Glomerular endothelial cell (primary cell): ENCODE data around the gene B3GALNT1. TPM values are rescaled to one million over a fixed set of nuclear protein-coding genes. Genes with fewer than 3 reads are reported as not detected.

ENCODE experiments used
- DNase-seq: peaks from one replicate; pipeline ENCODE4 v3.0.0-alpha.2; 2011; ENCODE audit warnings: low read depth, low spot score; ENCODE audit errors: extremely low read depth
- total RNA-seq: library from RNA; depleted of rRNA; stranded (reverse); fragments of >200 nt; gene quantifications from 2 replicates; pipeline ENCODE4 v1.2.3, GENCODE V29; 2015

The B3GALNT1 gene, protein sequence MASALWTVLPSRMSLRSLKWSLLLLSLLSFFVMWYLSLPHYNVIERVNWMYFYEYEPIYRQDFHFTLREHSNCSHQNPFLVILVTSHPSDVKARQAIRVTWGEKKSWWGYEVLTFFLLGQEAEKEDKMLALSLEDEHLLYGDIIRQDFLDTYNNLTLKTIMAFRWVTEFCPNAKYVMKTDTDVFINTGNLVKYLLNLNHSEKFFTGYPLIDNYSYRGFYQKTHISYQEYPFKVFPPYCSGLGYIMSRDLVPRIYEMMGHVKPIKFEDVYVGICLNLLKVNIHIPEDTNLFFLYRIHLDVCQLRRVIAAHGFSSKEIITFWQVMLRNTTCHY
- 9.2 and 10.6 TPM in 2 replicates for total RNA-seq

DNA sequence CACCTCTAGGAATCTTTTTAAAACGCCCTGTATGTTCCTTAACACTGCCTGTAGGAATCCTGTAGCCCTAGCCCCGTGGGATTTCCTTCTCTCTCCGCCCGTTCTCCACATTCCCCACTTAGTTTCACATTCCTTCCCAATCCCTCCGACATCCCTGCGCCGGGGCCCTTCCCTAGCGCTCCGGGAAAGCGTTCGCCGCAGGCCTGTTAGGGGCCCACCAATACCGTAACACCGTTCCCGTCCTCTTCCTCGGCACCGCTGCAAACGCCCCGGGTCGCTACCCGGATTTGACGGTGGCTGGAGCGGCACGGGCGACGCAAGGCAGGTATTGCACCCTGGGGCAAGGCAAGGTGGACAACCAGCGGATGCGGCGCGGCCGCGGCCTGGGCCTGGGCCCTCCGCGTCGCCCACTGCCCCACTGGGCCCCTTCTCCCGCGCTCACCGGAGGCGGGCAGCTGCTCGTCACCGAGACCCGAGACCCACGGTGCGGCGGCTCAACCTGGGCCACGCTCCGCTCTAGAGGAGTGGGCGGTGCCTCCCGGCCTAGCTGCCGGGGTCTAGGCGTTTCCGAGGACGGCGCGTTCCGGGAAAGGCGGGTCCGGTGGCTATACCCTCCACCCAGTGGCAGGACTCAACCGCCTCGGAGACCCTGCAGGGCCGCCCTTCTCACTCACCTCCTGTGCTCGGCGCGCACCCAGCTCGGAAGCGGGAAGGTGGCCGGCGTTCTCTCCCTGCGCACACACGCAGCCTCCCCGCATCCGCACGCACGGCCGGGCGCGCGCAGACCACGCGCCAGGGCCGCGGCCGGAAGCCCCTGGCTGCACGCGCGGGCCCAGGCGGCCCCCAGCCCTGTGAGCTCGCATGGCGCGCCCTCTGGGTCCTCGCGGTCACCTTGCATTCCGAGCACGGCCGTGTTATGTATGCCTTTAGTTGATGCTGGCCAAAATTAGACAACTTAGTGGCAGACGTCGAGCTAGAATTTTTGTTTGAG lies at the start of gene B3GALNT1:
Gene B3GALNT1 (minus strand): TSS at position 789 of the 991 bp plus-strand sequence. CDS start 18,595 bp downstream, outside the sequence.
- DNase-seq: peak; percentile 9

DNA sequence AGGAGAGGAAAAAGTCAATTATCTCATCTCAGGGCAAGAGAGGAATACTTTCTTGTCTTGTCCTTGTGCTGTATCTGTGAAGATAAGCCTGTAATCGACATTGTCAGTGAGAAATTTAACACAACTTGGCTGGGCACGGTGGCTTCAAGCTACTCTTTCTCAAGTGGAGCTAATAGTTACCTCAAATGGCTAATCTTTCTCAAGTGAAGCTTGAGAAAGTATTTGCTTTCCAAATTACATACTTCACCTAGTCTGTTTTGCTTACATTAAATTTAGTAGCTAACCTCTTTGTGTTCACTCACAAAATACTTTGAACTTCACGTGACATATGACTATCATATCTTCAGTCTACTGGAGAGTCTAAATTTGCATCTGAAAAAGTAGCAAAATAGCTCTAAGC lies 48.3 kb upstream of the B3GALNT1 start:
- DNase-seq: no peak

DNA sequence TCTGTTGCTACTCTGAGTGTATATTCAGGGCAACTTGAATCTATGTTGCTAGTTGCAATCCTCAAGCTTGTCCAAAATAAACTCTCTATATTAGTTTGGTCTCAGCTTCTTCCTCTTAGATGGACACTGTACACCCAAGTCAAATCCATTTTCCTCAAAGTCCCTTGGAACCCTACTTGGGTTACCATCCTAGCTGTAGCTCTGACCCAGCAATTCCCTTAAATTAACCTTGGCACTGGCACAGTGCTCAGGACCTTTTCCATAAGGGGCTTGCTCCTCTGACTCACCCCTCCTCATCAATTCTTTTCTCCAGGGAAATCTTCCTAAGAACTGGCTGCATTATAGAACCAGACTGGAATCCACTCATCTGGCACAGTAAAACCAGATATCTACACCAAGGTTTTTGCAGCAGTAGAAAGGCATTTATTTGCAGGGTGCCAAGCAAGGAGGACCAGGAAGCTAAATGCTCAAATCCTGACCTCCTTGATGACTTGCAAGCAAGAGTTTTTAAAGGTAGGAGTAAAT lies 44.9 kb upstream of the B3GALNT1 start:
- DNase-seq: no peak

DNA sequence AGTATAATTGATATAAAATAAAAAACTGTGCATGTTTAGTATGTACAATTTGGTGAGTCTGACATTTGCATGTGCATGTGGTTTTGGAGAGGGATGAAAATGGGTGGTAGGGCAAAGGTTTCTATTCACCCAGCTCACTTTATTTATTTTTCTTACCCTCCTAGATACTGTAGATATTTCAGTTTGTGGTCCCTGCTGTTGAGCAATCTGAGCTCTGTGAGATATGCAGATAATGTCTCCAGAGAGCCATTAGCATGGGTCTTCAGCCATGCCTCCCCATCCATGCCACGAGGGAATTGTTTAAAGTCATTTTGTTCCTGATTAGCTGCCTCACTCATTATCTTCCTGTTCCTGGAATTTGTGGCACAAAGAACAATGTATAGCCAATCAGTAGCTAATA lies 44.4 kb upstream of the B3GALNT1 start:
- DNase-seq: no peak

DNA sequence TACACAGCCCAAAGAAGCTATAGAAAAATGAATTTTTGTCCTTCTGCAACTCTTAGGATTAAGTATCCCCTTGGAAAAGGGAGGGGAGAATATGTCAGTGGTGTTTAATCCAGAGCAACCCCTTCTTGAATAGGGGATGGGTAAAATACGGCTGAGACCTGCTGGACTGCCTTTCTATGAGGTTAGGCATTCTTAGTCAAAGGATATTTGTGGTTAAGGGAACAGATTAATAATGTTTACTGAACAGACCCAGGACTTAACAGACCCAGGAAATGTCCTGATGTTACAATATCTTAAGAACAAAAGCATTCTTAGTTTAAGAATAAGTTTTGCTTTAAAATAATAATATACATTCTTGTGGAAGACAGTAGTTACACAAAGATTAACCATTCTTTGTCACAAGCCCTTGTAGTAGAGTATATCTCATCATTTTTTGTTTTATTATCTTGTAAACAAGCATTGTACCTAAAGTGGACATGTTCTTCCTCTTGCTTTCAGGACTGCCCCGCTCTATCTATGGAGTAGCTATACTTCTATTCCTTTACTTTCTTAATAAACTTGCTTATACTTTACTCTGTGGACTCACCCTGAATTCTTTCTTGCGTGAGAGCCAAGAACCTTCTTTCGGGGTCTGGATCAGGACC lies 43.8 kb upstream of the B3GALNT1 start:
- no peak for DNase-seq

DNA sequence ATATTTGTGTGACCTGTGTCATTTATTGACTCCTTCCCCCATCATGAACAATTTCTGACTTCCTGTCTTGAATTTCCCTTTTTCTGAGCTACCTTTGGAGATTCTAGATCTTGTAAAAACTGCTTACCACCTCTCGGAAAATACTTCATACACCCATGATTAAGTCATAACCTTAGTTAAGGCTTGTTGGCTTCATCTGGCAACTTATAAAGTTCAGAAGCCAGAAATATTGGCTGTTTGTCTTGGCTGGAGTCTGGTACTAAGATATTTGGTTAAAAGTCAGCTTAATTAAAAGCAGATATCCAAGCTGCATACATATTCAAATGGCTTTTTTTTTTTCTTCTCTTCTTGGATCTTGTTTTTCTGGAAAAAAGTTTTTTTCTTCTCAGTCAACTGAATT lies 37.3 kb upstream of the B3GALNT1 start:
- no peak for DNase-seq

DNA sequence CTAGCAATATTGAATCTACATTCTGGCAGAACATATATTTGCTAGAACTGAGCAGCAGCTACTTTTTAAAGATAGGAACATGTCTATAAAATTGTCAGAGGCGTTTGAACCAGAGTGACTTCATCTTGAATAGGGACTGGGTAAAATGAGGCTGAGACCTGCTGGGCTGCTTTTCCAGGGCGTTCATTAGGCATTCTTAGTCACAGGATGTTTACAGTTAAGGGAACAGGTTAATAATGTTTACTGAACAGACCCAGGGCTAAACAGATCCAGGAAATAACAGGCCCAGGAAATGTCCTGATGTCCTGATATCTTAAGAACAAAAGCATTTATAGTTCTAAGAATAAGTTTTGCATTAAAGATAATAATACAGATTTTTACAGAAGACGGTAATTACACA lies 34.5 kb upstream of the B3GALNT1 start:
- no peak for DNase-seq

DNA sequence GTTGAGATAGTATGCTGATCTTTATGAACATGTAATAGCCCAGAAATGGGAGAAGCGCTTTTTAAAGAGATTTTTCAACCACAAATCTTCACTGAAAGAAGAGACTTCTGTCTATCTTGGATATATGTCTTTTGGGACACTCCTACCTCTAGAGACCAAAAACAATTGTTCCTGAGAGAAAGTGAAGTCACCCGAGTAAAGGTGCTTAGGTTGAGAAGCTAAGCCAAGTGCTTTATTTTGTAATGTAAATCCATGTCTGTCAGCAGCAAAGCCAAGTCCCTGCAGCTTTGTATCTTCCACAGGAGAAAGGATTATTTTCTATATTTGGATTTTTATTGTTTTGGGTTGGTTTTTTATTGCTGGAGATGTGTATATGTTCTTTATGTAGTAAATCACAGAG lies 32.1 kb upstream of the B3GALNT1 start:
- no peak for DNase-seq

DNA sequence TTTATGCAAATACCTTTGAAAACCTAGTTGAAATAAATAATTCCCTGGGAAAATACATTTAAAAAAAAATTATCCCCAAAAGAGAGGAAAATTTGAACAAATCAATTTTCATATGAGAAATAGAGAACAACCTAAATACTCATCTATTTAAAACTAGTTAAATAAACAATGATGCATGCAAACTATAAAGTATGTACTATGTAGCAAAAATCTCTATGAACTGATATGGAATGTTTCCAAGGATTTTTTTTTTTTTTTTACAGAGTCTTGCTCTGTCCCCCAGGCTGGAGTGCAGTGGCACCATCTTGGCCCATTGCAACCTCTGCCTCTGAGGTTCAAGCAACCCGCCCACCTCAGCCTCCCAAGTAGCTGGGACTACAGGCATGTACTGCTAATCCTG lies 27.2 kb upstream of the B3GALNT1 start:
- DNase-seq: no peak

DNA sequence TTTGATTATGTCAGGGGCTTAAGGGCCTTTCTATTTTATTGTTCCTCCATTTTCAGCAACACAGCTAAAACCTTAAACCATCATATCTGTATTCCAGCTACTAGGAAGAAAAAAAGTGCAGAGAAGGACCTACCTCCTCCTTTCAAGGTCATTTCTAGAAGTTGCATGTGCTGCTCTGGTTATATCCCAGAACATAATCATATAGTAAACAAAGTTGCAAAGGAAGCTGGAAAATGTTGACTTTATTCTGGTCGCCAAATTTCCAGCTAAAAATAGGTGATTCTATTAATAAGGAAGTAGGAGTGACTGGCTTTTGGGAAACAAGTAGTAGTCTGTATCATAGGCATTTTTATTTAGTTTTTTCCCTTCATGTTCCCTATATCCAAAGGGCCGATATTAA lies 21.3 kb upstream of the B3GALNT1 start:
- DNase-seq: no peak

DNA sequence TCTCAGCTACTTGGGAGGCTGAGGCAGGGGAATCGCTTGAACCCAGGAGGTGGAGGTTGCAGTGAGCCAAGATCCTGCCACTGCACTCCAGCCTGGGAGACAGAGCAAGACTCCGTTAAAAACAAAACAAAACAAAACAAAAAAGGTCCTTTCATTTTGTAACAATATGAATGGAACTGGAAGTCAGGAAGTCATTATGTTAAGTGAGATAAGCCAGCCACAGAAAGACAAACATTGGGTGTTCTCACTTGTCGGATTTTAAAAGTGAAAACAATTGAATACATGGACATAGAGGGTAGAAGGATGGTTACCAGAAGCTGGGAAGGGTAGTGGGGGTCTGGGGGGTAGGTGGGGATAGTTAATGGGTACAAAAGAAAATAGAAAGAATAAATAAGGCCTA lies 12.5 kb upstream of the B3GALNT1 start:
- no peak for DNase-seq

DNA sequence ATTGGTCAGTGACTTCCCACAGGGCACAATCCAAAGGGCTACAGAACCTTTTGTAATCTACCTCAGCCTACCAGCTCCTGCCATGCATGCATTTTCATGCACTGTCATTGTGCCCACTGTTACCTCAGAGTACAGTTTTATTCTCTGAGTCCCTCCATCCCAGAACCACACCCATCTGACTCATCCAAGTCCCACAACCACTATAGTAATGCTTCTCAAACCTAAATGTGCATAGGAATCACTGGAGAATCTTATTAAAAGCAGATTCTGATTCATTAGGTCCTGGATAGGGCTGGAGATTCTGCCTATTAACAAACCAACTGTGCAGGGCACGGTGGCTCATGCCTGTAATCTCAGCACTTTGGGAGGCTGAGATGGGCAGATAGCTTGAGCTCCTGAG lies 3.7 kb upstream of the B3GALNT1 start:
- DNase-seq: no peak

DNA sequence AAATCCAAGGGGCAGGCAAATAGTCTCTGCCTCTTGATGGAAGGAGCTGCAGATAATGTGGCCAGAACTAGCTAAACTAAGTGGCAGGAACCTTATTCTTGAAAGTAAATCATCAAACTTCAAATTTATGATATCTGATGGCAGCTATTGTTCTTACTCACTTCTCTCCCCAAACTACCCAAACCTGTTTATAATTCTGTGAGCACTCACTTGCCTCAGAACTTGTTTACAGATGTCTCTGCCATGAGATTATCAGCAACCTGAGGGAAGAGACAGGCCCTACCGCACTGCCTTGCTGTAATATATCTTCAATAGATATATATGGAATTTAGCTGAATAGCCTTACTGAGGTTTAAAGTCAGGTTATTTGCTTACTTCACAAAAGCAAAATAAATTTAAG lies 2.2 kb upstream of the B3GALNT1 start:
- DNase-seq: no peak

DNA sequence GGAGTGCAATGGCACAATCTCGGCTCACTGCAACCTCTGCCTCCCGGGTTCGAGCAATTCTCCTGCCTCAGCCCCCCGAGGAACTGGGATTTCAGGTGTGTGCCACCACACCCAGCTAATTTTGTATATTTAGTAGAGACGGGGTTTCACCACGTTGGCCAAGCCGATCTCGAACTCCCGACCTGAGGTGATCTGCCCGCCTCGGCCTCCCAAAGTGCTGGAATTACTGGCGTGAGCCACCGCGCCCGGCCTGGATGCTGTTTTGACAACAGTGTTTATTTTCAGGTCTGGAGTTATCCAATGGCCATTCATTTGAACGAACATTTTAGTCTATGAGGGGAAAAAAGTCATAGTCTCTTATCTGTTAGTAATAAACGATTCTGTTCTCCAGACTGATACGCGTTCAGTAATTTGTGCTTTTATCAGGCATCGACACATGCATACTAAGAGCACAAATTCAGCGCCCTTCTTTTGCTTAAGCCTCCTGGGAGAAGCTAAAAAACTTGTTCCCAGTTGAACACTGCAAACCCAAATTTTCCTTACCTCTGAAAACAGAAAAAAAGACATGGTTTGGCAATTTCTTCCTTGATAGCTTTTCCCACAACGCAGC lies 1.3 kb downstream of the B3GALNT1 start:
- DNase-seq: no peak

DNA sequence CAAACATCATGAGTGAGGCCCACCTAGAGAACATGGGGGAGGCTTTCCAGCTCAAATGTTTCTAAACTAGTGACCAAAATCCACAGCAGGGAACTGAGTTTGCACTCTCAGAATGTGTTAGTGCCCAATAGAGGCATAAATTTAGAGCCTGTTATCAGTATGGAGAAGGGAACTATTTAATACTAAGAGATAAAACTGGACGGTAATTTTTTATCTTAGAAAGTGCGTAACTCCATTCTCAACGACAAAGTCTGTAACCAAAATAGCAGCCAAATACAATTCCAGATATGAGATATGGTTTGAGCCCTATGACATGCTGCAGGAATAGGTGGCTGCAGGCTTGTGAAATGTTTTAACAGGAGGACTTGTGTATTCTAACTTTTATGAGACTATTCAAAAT lies 3.5 kb downstream of the B3GALNT1 start:
- no peak for DNase-seq

DNA sequence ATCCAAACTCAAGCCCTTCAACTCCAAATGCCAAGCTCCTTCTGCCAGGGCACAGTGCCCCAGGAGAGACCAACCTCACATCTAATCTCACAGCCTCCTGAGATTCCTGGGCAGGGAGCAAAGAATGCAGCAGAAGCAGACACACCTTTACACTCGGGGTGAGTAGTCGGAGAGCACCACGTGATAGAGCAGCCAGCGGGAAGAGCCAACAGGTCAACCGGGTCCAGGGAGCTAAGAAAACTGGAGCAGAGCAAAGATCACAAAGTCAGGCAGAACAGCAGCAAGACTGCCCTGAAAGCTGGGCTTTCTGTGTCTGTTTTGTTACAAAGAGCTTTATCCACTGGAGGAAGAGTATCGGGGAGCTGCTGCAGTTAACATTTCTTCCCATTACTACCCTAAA lies 4.2 kb downstream of the B3GALNT1 start:
- DNase-seq: no peak

DNA sequence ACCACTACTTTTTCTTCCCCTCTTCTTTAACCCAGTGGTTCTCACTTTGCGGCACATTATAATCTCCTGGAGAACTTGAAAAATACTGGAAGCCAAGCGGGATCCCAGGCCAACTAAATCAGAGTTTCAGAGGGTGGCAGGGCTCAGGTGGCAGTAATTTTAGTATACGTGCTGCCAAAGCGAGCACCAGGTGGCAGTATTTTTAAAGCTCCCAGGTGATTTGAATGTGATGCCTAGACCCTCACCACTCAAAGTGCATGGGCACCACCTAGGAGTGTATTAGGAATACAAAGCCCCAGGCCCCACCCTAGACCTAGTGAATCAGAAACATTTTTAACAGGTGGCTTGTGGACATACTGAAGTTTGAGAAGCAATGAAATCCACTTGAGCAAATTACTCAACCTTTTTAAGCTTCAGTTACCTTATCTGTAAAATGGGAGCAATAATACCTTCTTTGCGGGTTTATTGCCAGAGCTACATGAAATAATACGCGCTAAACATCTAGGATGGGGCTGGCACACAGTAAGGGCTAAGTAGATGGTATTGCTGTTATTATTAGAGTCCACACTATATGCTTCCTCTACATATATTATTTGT lies 8.3 kb downstream of the B3GALNT1 start:
- DNase-seq: no peak

DNA sequence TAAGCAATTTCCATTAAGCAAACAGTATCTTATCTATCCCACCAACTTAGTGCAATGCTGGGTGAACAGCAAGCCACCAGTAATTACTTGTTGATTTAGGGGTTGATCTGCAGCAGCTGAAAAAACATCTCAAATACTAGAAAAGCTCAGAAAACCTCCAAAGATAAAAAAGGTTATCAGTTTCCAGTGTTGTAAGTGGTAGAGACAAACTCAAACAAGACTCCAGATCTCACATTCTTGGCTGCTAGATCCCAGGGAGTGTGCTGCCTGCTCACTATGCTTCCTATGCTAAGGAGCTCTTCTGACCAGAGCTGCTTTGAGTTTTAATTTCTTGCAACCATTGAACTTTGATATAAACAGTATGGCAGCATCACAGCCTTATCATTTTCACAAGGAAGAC lies 11.3 kb downstream of the B3GALNT1 start:
- no peak for DNase-seq

DNA sequence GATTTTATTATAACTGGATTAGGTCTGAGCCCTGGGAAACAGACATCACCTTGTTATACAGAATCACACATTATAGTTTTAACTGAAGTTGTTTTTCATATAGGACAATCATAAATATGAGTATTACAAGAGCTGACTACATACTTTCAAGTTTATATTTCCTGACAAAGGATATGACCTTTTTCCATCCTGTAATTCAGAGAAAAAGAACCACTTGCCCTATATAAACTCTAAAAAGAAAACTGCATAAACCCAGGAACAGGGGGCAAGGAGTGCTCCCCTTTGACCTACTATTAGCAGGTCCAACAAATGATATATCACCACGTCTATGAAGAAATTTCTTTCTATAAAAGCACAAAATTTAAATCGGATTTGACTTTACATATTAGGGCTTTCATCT lies 20.9 kb downstream of the B3GALNT1 start:
- no peak for DNase-seq

DNA sequence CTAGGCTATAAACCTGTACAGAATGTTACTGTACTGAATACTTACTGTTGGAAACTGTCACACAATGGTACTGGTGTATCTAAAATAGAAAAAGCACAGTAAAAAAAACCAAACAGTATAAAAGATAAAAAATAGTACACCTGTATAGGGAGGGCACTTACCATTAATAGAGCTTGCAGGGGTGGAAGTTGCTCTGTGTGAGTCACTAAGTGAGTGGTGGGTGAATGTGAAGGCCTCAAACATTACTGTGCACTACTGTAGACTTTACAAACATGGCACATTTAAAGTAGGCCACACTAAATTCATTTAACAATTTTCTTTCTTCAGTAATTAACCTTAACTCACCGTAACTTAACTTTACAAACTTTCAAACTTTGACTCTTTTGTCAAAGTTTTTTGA lies 22.0 kb downstream of the B3GALNT1 start:
- DNase-seq: no peak
